GM12878 (cell line): ENCODE measurements around the gene CASP10. TPM values are rescaled to one million over a fixed set of nuclear protein-coding genes. Genes with fewer than 3 reads are reported as not detected.

ENCODE experiments used
- polyA plus RNA-seq, 11 experiments: library from polyadenylated mRNA; depleted of rRNA in 4 of 11; unstranded in 6 of 11; stranded (reverse) in 5 of 11; fragments of >200 nt; fragmentation: Nextera tagmentation in 4 of 11; fragmentation: Illumina TruSeq in 1 of 11; extraction: Ambion mirVana in 4 of 11; extraction: Trizol in 1 of 11; gene quantifications; 1 replicate in 1 of 11; 2 replicates in 10 of 11; pipeline versions ENCODE4 v1.2.1 to v1.2.3, GENCODE V29; 2011 to 2016; ENCODE audit warnings: inconsistent platforms in 2 of 11, missing spikeins in 2 of 11, low read depth in 1 of 11
- small RNA-seq: library from RNA; depleted of rRNA; stranded (forward); fragments of <200 nt; gene quantifications from one replicate; pipeline ENCODE3, GENCODE V24; 2014
- total RNA-seq, 4 experiments: library from RNA; depleted of rRNA in 3 of 4; stranded (reverse); fragments of >200 nt in 3 of 4; fragmentation: Illumina TruSeq in 1 of 4; extraction: Trizol in 1 of 4; gene quantifications; 2 replicates each; pipeline versions ENCODE4 v1.2.1 to v1.2.3, GENCODE V29; 2013 to 2021

Gene CASP10
- total and polyA plus RNA-seq, 10 of the 15 experiments (the other 5 are each of a cell fraction or from before 2014, with no cell fraction given) = 7.2 to 14.1 (median 10.8) TPM

Small RNAs within 50 kb of the gene (small RNA-seq; reads per million reads assigned to genes)
- not detected for gene AC007283.2
- not detected for gene MTND4LP13
- not detected for gene RNU7-45P

Other genes with a start within 250 kb of the CASP10 start
- 17.2 and 21.5 TPM in 2 replicates for gene ORC2, start 219.5 kb upstream of the CASP10 start, total RNA-seq (2014; rRNA removed)
- 22.5 and 25.2 TPM in 2 replicates for gene ORC2, start 219.5 kb upstream of the CASP10 start, total RNA-seq (2014; rRNA removed; fragmentation: Illumina TruSeq; extraction: Trizol)
- gene ORC2, start 219.5 kb upstream of the CASP10 start, total RNA-seq (2021) = 33.1 and 36.9 TPM in 2 replicates
- gene ORC2, start 219.5 kb upstream of the CASP10 start, polyA plus RNA-seq (2011; rRNA removed) = 11.5 and 12.9 TPM in 2 replicates
- gene ORC2, start 219.5 kb upstream of the CASP10 start, polyA plus RNA-seq (2014; fragmentation: Illumina TruSeq; extraction: Trizol) = 20.9 and 26.0 TPM in 2 replicates
- 1 to 10 TPM; 6.1 to 6.7 TPM for gene ORC2, start 219.5 kb upstream of the CASP10 start, polyA plus RNA-seq (2014; fragmentation: Nextera tagmentation; extraction: Ambion mirVana)
- gene ORC2, start 219.5 kb upstream of the CASP10 start, polyA plus RNA-seq (2014; rRNA removed) = 11.6 and 14.1 TPM in 2 replicates
- 10 to 100 TPM; 18.1 to 19.5 TPM for gene ORC2, start 219.5 kb upstream of the CASP10 start, polyA plus RNA-seq (2016; fragmentation: Nextera tagmentation; extraction: Ambion mirVana)
- gene HYCC2, start 111.5 kb upstream of the CASP10 start, total RNA-seq (2014; rRNA removed) = 6.0 and 7.3 TPM in 2 replicates
- gene HYCC2, start 111.5 kb upstream of the CASP10 start, total RNA-seq (2014; rRNA removed; fragmentation: Illumina TruSeq; extraction: Trizol) = 9.5 and 11.1 TPM in 2 replicates
- 15.2 and 17.4 TPM in 2 replicates for gene HYCC2, start 111.5 kb upstream of the CASP10 start, total RNA-seq (2021)
- 9.2 and 14.4 TPM in 2 replicates for gene HYCC2, start 111.5 kb upstream of the CASP10 start, polyA plus RNA-seq (2011; rRNA removed)
- 6.7 and 8.5 TPM in 2 replicates for gene HYCC2, start 111.5 kb upstream of the CASP10 start, polyA plus RNA-seq (2014; fragmentation: Illumina TruSeq; extraction: Trizol)
- 1 to 10 TPM; 3.4 to 6.8 TPM for gene HYCC2, start 111.5 kb upstream of the CASP10 start, polyA plus RNA-seq (2014; fragmentation: Nextera tagmentation; extraction: Ambion mirVana)
- gene HYCC2, start 111.5 kb upstream of the CASP10 start, polyA plus RNA-seq (2014; rRNA removed) = 4.6 and 4.9 TPM in 2 replicates
- gene HYCC2, start 111.5 kb upstream of the CASP10 start, polyA plus RNA-seq (2016; fragmentation: Nextera tagmentation; extraction: Ambion mirVana) = 10 to 100 TPM; 11.6 to 12.9 TPM
- 115 and 153 TPM in 2 replicates for gene NDUFB3, start 111.1 kb upstream of the CASP10 start, total RNA-seq (2014; rRNA removed)
- gene NDUFB3, start 111.1 kb upstream of the CASP10 start, total RNA-seq (2014; rRNA removed; fragmentation: Illumina TruSeq; extraction: Trizol) = 188 and 189 TPM in 2 replicates
- 129 and 146 TPM in 2 replicates for gene NDUFB3, start 111.1 kb upstream of the CASP10 start, total RNA-seq (2021)
- 157 and 257 TPM in 2 replicates for gene NDUFB3, start 111.1 kb upstream of the CASP10 start, polyA plus RNA-seq (2011; rRNA removed)
- 152 and 190 TPM in 2 replicates for gene NDUFB3, start 111.1 kb upstream of the CASP10 start, polyA plus RNA-seq (2014; fragmentation: Illumina TruSeq; extraction: Trizol)
- gene NDUFB3, start 111.1 kb upstream of the CASP10 start, polyA plus RNA-seq (2014; fragmentation: Nextera tagmentation; extraction: Ambion mirVana) = 1,000 to 10,000 TPM; 1,005 to 1,059 TPM
- 180 and 186 TPM in 2 replicates for gene NDUFB3, start 111.1 kb upstream of the CASP10 start, polyA plus RNA-seq (2014; rRNA removed)
- gene NDUFB3, start 111.1 kb upstream of the CASP10 start, polyA plus RNA-seq (2016; fragmentation: Nextera tagmentation; extraction: Ambion mirVana) = 100 to 1,000 TPM; 665 to 671 TPM
- gene CFLAR, start 67.0 kb upstream of the CASP10 start, total RNA-seq (2014; rRNA removed) = 81.4 and 106 TPM in 2 replicates
- gene CFLAR, start 67.0 kb upstream of the CASP10 start, total RNA-seq (2014; rRNA removed; fragmentation: Illumina TruSeq; extraction: Trizol) = 109 and 110 TPM in 2 replicates
- gene CFLAR, start 67.0 kb upstream of the CASP10 start, total RNA-seq (2021) = 97.7 and 99.5 TPM in 2 replicates
- gene CFLAR, start 67.0 kb upstream of the CASP10 start, polyA plus RNA-seq (2011; rRNA removed) = 181 and 241 TPM in 2 replicates
- gene CFLAR, start 67.0 kb upstream of the CASP10 start, polyA plus RNA-seq (2014; fragmentation: Illumina TruSeq; extraction: Trizol) = 103 and 125 TPM in 2 replicates
- 100 to 1,000 TPM; 103 to 105 TPM for gene CFLAR, start 67.0 kb upstream of the CASP10 start, polyA plus RNA-seq (2014; fragmentation: Nextera tagmentation; extraction: Ambion mirVana)
- gene CFLAR, start 67.0 kb upstream of the CASP10 start, polyA plus RNA-seq (2014; rRNA removed) = 70.5 and 80.6 TPM in 2 replicates
- 10 to 100 TPM; 87.2 to 89.4 TPM for gene CFLAR, start 67.0 kb upstream of the CASP10 start, polyA plus RNA-seq (2016; fragmentation: Nextera tagmentation; extraction: Ambion mirVana)
- 43.0 and 48.4 TPM in 2 replicates for gene CASP8, start 77.4 kb downstream of the CASP10 start, total RNA-seq (2014; rRNA removed)
- gene CASP8, start 77.4 kb downstream of the CASP10 start, total RNA-seq (2014; rRNA removed; fragmentation: Illumina TruSeq; extraction: Trizol) = 53.1 and 57.7 TPM in 2 replicates
- 34.6 and 36.8 TPM in 2 replicates for gene CASP8, start 77.4 kb downstream of the CASP10 start, total RNA-seq (2021)
- gene CASP8, start 77.4 kb downstream of the CASP10 start, polyA plus RNA-seq (2011; rRNA removed) = 31.1 and 42.1 TPM in 2 replicates
- gene CASP8, start 77.4 kb downstream of the CASP10 start, polyA plus RNA-seq (2014; fragmentation: Illumina TruSeq; extraction: Trizol) = 54.1 and 66.4 TPM in 2 replicates
- 10 to 100 TPM; 18.6 to 22.3 TPM for gene CASP8, start 77.4 kb downstream of the CASP10 start, polyA plus RNA-seq (2014; fragmentation: Nextera tagmentation; extraction: Ambion mirVana)
- gene CASP8, start 77.4 kb downstream of the CASP10 start, polyA plus RNA-seq (2014; rRNA removed) = 36.4 and 46.4 TPM in 2 replicates
- gene CASP8, start 77.4 kb downstream of the CASP10 start, polyA plus RNA-seq (2016; fragmentation: Nextera tagmentation; extraction: Ambion mirVana) = 10 to 100 TPM; 37.5 to 42.4 TPM
- gene FLACC1, start 174.2 kb downstream of the CASP10 start, total RNA-seq (2014; rRNA removed) = 0.28 and 0.38 TPM in 2 replicates
- gene FLACC1, start 174.2 kb downstream of the CASP10 start, total RNA-seq (2014; rRNA removed; fragmentation: Illumina TruSeq; extraction: Trizol) = 0.36 and 0.37 TPM in 2 replicates
- gene FLACC1, start 174.2 kb downstream of the CASP10 start, total RNA-seq (2021) = 0.29 and 0.54 TPM in 2 replicates
- gene FLACC1, start 174.2 kb downstream of the CASP10 start, polyA plus RNA-seq (2011; rRNA removed) = 0.08 and 0.13 TPM in 2 replicates
- gene FLACC1, start 174.2 kb downstream of the CASP10 start, polyA plus RNA-seq (2014; fragmentation: Illumina TruSeq; extraction: Trizol) = 0.32 and 0.47 TPM in 2 replicates
- under 1 TPM; 0.14 to 0.16 TPM for gene FLACC1, start 174.2 kb downstream of the CASP10 start, polyA plus RNA-seq (2014; fragmentation: Nextera tagmentation; extraction: Ambion mirVana)
- 0.27 and 0.32 TPM in 2 replicates for gene FLACC1, start 174.2 kb downstream of the CASP10 start, polyA plus RNA-seq (2014; rRNA removed)
- not detected for gene FLACC1, start 174.2 kb downstream of the CASP10 start, polyA plus RNA-seq (2016; fragmentation: Nextera tagmentation; extraction: Ambion mirVana)